ENCODE measurements around the gene NRG3. TPM values are rescaled to one million over a fixed set of nuclear protein-coding genes. Genes with fewer than 3 reads are reported as not detected.

NRG3 gene
- total and polyA plus RNA-seq, 5 experiments from 2014 or later = not detected

- Mint-ChIP-seq H3K27ac (no peak overlapping the region), H3K4me3 (no peak overlapping the region), H3K9me3 (peaks cover 0 to 21% (median 6%) of the 10 kb centered on the region in 9 donors), H3K4me1 (no peaks in the 10 kb centered on the region), H3K36me3 (no peaks in the 10 kb centered on the region), H3K27me3 (no peaks in the 10 kb centered on the region)
- POLR2A ChIA-PET = no interaction called here
- ATAC-seq (no peak), DNase-seq (no peak)
Observed at GRCh38 chr10:82918022-82918421, 1043.0 kb downstream of the NRG3 start.

GRCh38 chr10:82922046-82922445 is 1047.1 kb downstream of the NRG3 start:
- POLR2A ChIA-PET = no interaction called here
- Mint-ChIP-seq H3K9me3 (peaks cover 0 to 16% (median 9%) of the 10 kb centered on the region in 9 donors), H3K27me3 (no peaks in the 10 kb centered on the region), H3K27ac (no peak overlapping the region), H3K4me1 (no peaks in the 10 kb centered on the region), H3K4me3 (no peak overlapping the region), H3K36me3 (no peaks in the 10 kb centered on the region)
- DNase-seq = no peak
- ATAC-seq = no peak

- Mint-ChIP-seq H3K9me3 (peaks cover 0 to 16% (median 9%) of the 10 kb centered on the region in 9 donors), H3K4me3 (no peak overlapping the region), H3K27ac (no peak overlapping the region), H3K36me3 (no peaks in the 10 kb centered on the region), H3K27me3 (no peaks in the 10 kb centered on the region), H3K4me1 (no peaks in the 10 kb centered on the region)
- ATAC-seq (no peak), DNase-seq (no peak)
- POLR2A ChIA-PET = no interaction called here
Observed at GRCh38 chr10:82922755-82923154, 1047.8 kb downstream of the NRG3 start.

- Mint-ChIP-seq H3K9me3 (peaks cover 0 to 16% (median 6%) of the 10 kb centered on the region in 9 donors), H3K36me3 (no peaks in the 10 kb centered on the region), H3K4me3 (no peak overlapping the region), H3K27ac (no peak overlapping the region), H3K4me1 (no peaks in the 10 kb centered on the region), H3K27me3 (no peaks in the 10 kb centered on the region)
- no peak for ATAC-seq
- POLR2A ChIA-PET = no interaction called here
- DNase-seq = no peak
Observed at GRCh38 chr10:82924711-82925110, 1049.7 kb downstream of the NRG3 start.

GRCh38 chr10:82925547-82925946 is 1050.6 kb downstream of the NRG3 start:
- Mint-ChIP-seq H3K4me3 (no peak overlapping the region), H3K36me3 (no peaks in the 10 kb centered on the region), H3K27me3 (no peaks in the 10 kb centered on the region), H3K27ac (no peak overlapping the region), H3K9me3 (peaks cover 0 to 15% (median 3%) of the 10 kb centered on the region in 9 donors), H3K4me1 (no peaks in the 10 kb centered on the region)
- POLR2A ChIA-PET = no interaction called here
- ATAC-seq (no peak), DNase-seq (no peak)

- H3K4me3 Mint-ChIP-seq = no peak overlapping the region
- DNase-seq = no peak
- H3K36me3 Mint-ChIP-seq = no peaks in the 10 kb centered on the region
- peaks cover 0 to 17% (median 0%) of the 10 kb centered on the region in 9 donors for H3K9me3 Mint-ChIP-seq
- H3K4me1 Mint-ChIP-seq = no peaks in the 10 kb centered on the region
- POLR2A ChIA-PET = no interaction called here
- no peak overlapping the region for H3K27ac Mint-ChIP-seq
- H3K27me3 Mint-ChIP-seq = no peaks in the 10 kb centered on the region
- ATAC-seq = no peak
Observed at GRCh38 chr10:82932451-82932850, 1057.5 kb downstream of the NRG3 start.

- Mint-ChIP-seq H3K9me3 (peaks cover 0 to 17% (median 0%) of the 10 kb centered on the region in 9 donors), H3K36me3 (no peaks in the 10 kb centered on the region), H3K27ac (no peak overlapping the region), H3K27me3 (no peaks in the 10 kb centered on the region), H3K4me1 (no peaks in the 10 kb centered on the region), H3K4me3 (no peak overlapping the region)
- POLR2A ChIA-PET = no interaction called here
- DNase-seq (no peak), ATAC-seq (no peak)
Observed at GRCh38 chr10:82934429-82934828, 1059.4 kb downstream of the NRG3 start.

- Mint-ChIP-seq H3K9me3 (peaks cover 0 to 17% (median 0%) of the 10 kb centered on the region in 9 donors), H3K27me3 (peaks cover 0 to 3% (median 0%) of the 10 kb centered on the region in 5 donors)
- POLR2A ChIA-PET = no interaction called here
Observed at GRCh38 chr10:82934947-82935346, 1060.0 kb downstream of the NRG3 start.

GRCh38 chr10:82938331-82938730 is 1063.3 kb downstream of the NRG3 start:
- Mint-ChIP-seq H3K27ac (no peak overlapping the region), H3K4me3 (no peak overlapping the region), H3K27me3 (peaks cover 0 to 3% (median 0%) of the 10 kb centered on the region in 5 donors), H3K4me1 (no peaks in the 10 kb centered on the region), H3K36me3 (no peaks in the 10 kb centered on the region), H3K9me3 (peaks cover 0 to 5% (median 2%) of the 10 kb centered on the region in 9 donors)
- ATAC-seq (no peak), DNase-seq (no peak)
- POLR2A ChIA-PET = no interaction called here

More at GRCh38 chr10:82934947-82935346, 1060.0 kb downstream of the NRG3 start:
- H3K4me3 Mint-ChIP-seq = no peak overlapping the region
- no peak for ATAC-seq
- H3K27ac Mint-ChIP-seq = no peak overlapping the region
- no peaks in the 10 kb centered on the region for H3K4me1 Mint-ChIP-seq
- no peaks in the 10 kb centered on the region for H3K36me3 Mint-ChIP-seq
- no peak for DNase-seq

GRCh38 chr10:82942286-82943099 is 1067.5 kb downstream of the NRG3 start:
- no peak for ATAC-seq
- no peak for DNase-seq
- POLR2A ChIA-PET = no interaction called here
- Mint-ChIP-seq H3K27ac (no peak overlapping the region), H3K4me3 (no peak overlapping the region), H3K27me3 (peaks cover 0 to 3% (median 0%) of the 10 kb centered on the region in 5 donors), H3K9me3 (peaks cover 3 to 13% (median 8%) of the 10 kb centered on the region in 9 donors), H3K36me3 (peaks cover 0 to 4% (median 0%) of the 10 kb centered on the region in 3 donors), H3K4me1 (no peaks in the 10 kb centered on the region)

- Mint-ChIP-seq H3K27me3 (peaks cover 0 to 3% (median 0%) of the 10 kb centered on the region in 5 donors), H3K9me3 (peaks cover 3 to 13% (median 8%) of the 10 kb centered on the region in 9 donors), H3K36me3 (peaks cover 0 to 4% (median 0%) of the 10 kb centered on the region in 3 donors), H3K4me1 (no peaks in the 10 kb centered on the region), H3K4me3 (no peak overlapping the region), H3K27ac (no peak overlapping the region)
- ATAC-seq (no peak), DNase-seq (no peak)
- POLR2A ChIA-PET = no interaction called here
Observed at GRCh38 chr10:82943142-82943541, 1068.1 kb downstream of the NRG3 start.

GRCh38 chr10:82949816-82950575 is 1075.0 kb downstream of the NRG3 start:
- Mint-ChIP-seq H3K4me3 (no peak overlapping the region), H3K4me1 (no peaks in the 10 kb centered on the region), H3K9me3 (peaks cover 0 to 25% (median 6%) of the 10 kb centered on the region in 9 donors), H3K27me3 (no peaks in the 10 kb centered on the region), H3K27ac (no peak overlapping the region), H3K36me3 (peaks cover 0 to 4% (median 0%) of the 10 kb centered on the region in 3 donors)
- DNase-seq (no peak), ATAC-seq (no peak)
- POLR2A ChIA-PET = no interaction called here

GRCh38 chr10:82953331-82953730 is 1078.3 kb downstream of the NRG3 start:
- DNase-seq (no peak), ATAC-seq (no peak)
- H3K4me1 Mint-ChIP-seq = no peaks in the 10 kb centered on the region
- POLR2A ChIA-PET = no interaction called here
- no peak overlapping the region for H3K4me3 Mint-ChIP-seq
- no peaks in the 10 kb centered on the region for H3K36me3 Mint-ChIP-seq
- H3K27me3 Mint-ChIP-seq = no peaks in the 10 kb centered on the region
- H3K27ac Mint-ChIP-seq = no peak overlapping the region
- H3K9me3 Mint-ChIP-seq = peaks cover 0 to 14% (median 3%) of the 10 kb centered on the region in 9 donors

Data from naive thymus-derived CD8-positive, alpha-beta T cell (primary cell).